Suprapubic skin (tissue), 3 donors: ENCODE data around the gene IQCE.

Experiments
- CTCF ChIP-seq, 2 donors: fragments of 200-600 bp in 1 of 2; fragments of 450-650 bp in 1 of 2; sonication (generic) in 1 of 2; IDR thresholded peaks; one replicate each; pipeline ENCODE4 v1.5.1; 2016 to 2019; ENCODE audit warnings: antibody characterized with exemption in 2 of 2, mild to moderate bottlenecking in 1 of 2, moderate library complexity in 1 of 2
- POLR2AphosphoS5 ChIP-seq, 3 donors: sonication (generic); formaldehyde crosslinking; IDR thresholded peaks; one replicate each; pipeline ENCODE4 v1.6.1; 2017; ENCODE audit warnings: antibody characterized with exemption in 3 of 3

GRCh38 chr7:2593036-2593727 lies 34.4 kb downstream of the IQCE start:
- TF ChIP-seq CTCF (IDR thresholded peaks at IDR 0.05) (no peak), POLR2AphosphoS5 (IDR thresholded peaks at IDR 0.05) (no peak)
